ENCODE results near the gene RNF14. TPM values are rescaled to one million over a fixed set of nuclear protein-coding genes. Genes with fewer than 3 reads are reported as not detected.

RNF14 gene
- total and polyA plus RNA-seq, 12 donors, result 20.3 to 130 (median 100) TPM

- Histone ChIP-seq H3K9me3 (no peaks in the 10 kb centered on the region), H3K36me3 (no peaks in the 10 kb centered on the region), H3K4me1 (peaks cover 0 to 8% (median 0%) of the 10 kb centered on the region in 9 donors), H3K27ac (no peak overlapping the region), H3K4me3 (no peak overlapping the region), H3K27me3 (no peaks in the 10 kb centered on the region)
- ATAC-seq, result no peak
- no peak for TF ChIP-seq CTCF (IDR thresholded peaks at IDR 0.05)
- intact Hi-C loops (cut with DNase I), result no loop called here
- WGBS, 2 donors, result 98 to 100% methylated on average over 2 of the region's 2 CpGs
- DNase-seq, result no peak
Measured at GRCh38 chr5:142038735-142039134, 69.8 kb downstream of the RNF14 start.

Other genes starting within 250 kb of the RNF14 start
- 10 to 100 TPM in 9 of 10 donors, 1 to 10 TPM in 1; 8.4 to 45.8 (median 17.9) TPM for gene PCDH1, start 90.7 kb upstream of the RNF14 start, total RNA-seq
- gene PCDH1, start 90.7 kb upstream of the RNF14 start, polyA plus RNA-seq, result 10 to 100 TPM; 16.2 to 21.6 TPM
- gene DELE1, start 45.2 kb upstream of the RNF14 start, total RNA-seq, result 100 to 1,000 TPM in 6 of 10 donors, 10 to 100 TPM in 4; 82.1 to 192 (median 141) TPM
- 10 to 100 TPM; 50.1 to 69.8 TPM for gene DELE1, start 45.2 kb upstream of the RNF14 start, polyA plus RNA-seq
- gene PCDH12, start 10.9 kb upstream of the RNF14 start, total RNA-seq, result 10 to 100 TPM in 5 of 10 donors, 1 to 10 TPM in 5; 4.9 to 16.6 (median 9.6) TPM
- 1 to 10 TPM; 3.6 to 3.7 TPM for gene PCDH12, start 10.9 kb upstream of the RNF14 start, polyA plus RNA-seq
- 10 to 100 TPM; 18.9 to 24.3 (median 20.9) TPM for gene GNPDA1, start 43.9 kb downstream of the RNF14 start, total RNA-seq
- gene GNPDA1, start 43.9 kb downstream of the RNF14 start, polyA plus RNA-seq, result 10 to 100 TPM; 11.6 to 14.3 TPM
- 10 to 100 TPM; 52.7 to 67.4 (median 60.7) TPM for gene NDFIP1, start 139.7 kb downstream of the RNF14 start, total RNA-seq
- 10 to 100 TPM; 25.2 to 52.8 TPM for gene NDFIP1, start 139.7 kb downstream of the RNF14 start, polyA plus RNA-seq

Measured in heart right ventricle (tissue), 16 donors.